IPS-NIHi7 (cell line): Measurements from ENCODE around the gene IFNK.

Source experiments
- DNase-seq: peaks from one replicate; pipeline ENCODE4 v3.0.0; 2012; ENCODE audit warnings: mixed read lengths; ENCODE audit errors: extremely low spot score

Gene IFNK

DNA sequence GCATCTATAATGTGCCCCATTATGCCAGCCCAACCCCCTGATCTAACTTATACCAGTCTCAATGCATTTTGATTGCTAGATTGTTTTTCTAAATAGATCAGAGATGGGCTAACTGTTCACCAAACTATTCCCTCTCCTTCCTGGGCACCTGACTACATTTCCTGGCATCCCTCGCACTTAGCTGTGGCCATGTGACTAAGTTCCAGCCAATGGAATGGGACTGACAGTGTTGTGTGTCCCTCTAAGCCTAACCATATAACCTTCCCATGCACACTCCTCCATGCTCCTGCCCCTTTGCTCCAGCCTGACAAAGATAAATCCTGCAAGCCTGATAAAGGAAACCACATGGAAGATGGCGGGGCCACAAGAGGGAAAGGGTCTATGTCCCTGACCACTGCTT, 12.3 kb upstream of the IFNK start:
- no peak for DNase-seq

DNA sequence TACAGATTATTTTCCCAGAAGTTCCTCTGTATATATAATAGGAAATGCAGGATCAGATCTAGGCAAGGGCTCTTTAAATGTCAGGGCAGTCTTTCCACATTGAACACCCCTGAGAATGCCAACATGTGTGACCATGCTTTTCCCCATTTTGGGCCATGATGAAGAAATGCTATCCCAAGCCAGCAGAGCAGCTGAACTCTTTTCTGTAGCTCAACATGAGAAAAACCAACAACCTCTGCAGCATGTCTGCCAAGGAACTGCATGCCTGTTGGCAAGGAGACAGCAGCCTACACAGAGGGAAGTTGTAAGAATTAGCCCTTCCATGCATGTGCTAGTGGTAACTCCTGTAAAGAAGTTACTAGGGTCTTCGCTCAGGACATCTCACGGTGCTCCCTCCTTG, 9.5 kb upstream of the IFNK start:
- DNase-seq: no peak

DNA sequence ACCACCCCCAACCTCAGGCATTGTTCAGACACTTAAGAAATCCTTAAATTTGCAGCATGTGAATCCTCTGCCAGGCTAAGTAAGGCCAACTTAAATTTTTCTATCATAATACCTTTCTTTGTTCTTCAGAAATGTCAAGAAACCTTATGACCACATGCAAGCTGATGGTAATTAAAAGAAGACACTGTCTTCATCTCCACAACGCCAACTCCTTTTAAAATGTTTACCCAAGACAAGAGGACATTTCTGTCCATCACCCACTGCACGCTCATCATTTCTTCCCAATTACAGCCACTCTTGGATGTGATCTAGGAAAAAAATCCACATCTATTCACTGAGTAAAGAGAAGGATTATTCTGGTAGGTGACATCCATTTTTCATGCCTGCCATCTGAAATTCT, 6.1 kb upstream of the IFNK start:
- no peak for DNase-seq

- no peak for DNase-seq
Measured at GRCh38 chr9:27518809-27519208, 5.3 kb upstream of the IFNK start.

DNA sequence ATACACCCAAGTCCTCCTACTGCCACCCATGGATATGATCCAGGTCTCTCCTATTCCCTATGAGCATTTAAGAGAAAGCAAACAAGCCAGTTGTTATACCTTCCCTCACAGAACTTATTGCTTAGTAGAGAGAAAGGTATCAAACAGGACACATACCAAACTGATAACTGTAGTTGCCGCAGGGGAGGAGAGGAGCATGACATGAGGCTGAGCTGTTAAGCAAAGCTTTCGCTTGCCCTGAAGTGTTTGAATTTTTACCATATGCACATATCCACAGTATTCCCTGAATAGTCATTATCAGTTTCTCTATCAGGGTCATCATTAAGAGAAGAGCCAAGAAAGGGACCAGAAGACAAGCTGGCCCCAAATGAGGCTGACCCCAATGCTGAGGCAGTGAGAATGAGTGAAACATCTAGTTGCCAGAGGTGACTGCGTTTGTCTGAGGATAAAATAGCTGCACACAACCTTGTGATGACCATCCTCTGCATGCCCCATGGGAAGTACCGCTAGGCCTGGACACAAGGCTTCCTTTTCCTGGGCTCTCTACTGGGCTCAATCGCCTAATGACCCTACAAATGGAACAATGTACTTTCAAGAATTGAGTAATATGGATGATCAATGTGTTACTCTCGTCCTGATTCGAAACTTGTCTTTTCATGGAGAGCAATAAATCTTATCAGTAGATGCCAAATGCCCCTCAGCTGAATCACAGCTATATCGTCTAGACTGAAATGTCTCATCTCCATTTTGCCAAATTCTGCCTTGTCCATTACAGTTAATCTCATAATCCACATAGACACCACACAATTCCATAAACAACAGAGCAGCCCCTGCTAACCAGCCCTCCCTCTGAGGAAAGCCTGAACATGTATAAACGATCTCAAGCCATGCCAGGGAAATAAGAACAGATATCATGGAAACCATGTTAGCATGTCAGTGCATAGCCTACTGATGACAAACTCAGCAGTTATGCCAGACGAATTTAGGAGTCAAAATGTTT, 4.3 kb upstream of the IFNK start:
- DNase-seq: no peak

- DNase-seq: no peak
Measured at GRCh38 chr9:27520986-27521385, 3.1 kb upstream of the IFNK start.

- no peak for DNase-seq
Measured at GRCh38 chr9:27523141-27523540, 949 bp upstream of the IFNK start.

- no peak for DNase-seq
Measured at GRCh38 chr9:27527702-27528075, 3.6 kb downstream of the IFNK start.

GRCh38 chr9:27528076-27528885, 4.2 kb downstream of the IFNK start:
- DNase-seq: peak; percentile 82

DNA sequence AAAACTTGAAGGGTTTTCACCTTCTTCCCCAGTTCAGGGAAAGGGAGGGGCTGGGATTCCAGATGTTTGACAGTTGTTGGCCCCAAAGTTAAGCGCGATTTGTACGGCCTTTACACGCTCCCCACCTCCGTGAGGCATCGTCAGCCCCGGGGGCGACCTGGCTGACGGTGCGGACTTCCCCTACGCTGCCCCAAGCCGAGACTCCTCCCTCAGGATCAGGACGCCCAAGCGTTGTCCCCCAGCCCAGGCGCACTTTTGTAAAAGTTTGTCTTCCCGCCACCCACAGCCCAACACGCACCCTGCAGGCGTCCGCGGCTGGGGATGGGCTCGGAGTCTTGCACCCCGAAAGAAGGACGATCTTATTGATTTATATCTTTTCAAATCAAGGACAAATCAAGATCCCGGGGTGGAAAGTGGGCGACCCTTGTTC, 4.8 kb downstream of the IFNK start:
- peak; percentile 63 for DNase-seq

DNA sequence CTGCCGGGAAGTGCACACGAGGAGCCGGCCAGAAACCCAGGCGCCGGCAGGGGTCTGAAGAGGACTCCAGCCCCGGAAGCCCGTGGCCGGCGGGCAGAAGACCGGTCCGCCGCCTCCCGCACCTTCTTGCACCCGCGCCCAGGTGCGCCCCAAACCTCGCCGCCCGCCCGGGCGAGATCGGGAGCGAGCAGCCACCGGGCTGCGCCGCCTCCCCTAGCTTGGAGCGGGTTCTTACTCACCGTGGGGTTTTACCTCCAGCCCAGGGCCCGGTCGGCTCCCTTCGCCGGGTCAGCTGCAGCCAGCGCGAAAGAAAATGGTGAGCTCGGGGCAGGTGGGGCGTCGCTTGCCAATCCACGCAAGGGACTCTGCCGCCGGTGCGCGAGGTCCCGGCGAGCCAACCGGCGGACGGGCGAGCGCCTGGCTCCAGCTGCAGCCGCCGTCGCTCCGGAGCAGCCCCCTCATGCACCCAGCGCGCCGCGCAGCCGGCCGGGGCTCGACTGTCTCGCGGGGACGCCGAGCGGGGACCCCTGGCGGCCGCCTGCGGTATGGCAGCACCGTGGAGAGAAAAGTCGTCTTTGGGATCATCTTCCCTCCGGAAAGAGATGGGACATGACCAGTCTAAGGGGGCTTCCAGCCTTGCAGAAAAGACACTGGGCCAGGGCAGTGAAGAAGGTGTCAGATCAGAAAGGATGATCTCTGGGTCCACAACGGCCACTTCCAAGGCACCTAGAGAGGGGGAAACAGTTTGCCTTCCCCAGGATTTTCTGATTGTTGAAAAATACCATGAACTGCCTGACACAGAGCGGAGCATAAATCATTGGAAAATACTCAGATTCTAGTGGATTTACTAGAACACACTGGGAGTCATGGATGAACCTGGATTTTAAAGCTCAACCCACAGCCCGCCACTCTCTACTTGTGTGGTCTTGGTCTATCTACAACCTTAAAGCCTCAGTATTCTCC, 5.5 kb downstream of the IFNK start, which contains the start of gene MOB3B:
MOB3B (minus strand) TSS at position 499 of the 963 bp plus-strand sequence. CDS start 74,264 bp downstream, outside the sequence.
- peak; percentile 83 for DNase-seq

- DNase-seq: no peak
Measured at GRCh38 chr9:27530915-27531755, 7.0 kb downstream of the IFNK start.

DNA sequence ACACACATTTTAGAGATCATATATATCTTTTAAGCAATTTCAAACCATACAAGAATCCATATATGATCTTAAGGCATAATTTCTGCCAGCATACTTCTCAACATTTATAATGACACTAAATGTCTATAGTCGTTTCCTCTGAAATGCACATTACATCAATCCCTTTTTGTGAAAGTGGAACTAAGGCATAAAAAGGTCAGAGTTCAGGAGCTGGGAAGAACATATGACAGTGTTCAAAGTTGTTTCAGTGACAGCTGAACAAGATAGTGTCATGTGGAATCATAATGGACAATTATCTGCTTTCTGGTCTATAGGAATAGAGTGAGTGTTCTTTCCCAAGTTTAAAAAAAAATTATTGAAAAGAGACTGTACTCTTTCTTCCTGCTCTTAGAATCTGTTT, 8.0 kb downstream of the IFNK start:
- DNase-seq: no peak

- DNase-seq: no peak
Measured at GRCh38 chr9:27533311-27533710, 9.2 kb downstream of the IFNK start.

GRCh38 chr9:27534131-27534530, 10.0 kb downstream of the IFNK start:
- no peak for DNase-seq

GRCh38 chr9:27534658-27535209, 10.6 kb downstream of the IFNK start:
- no peak for DNase-seq

GRCh38 chr9:27535701-27536118, 11.6 kb downstream of the IFNK start:
- peak; percentile 72 for DNase-seq

- DNase-seq: no peak
Measured at GRCh38 chr9:27536168-27536567, 12.1 kb downstream of the IFNK start.

GRCh38 chr9:27537027-27537435, 12.9 kb downstream of the IFNK start:
- no peak for DNase-seq

DNA sequence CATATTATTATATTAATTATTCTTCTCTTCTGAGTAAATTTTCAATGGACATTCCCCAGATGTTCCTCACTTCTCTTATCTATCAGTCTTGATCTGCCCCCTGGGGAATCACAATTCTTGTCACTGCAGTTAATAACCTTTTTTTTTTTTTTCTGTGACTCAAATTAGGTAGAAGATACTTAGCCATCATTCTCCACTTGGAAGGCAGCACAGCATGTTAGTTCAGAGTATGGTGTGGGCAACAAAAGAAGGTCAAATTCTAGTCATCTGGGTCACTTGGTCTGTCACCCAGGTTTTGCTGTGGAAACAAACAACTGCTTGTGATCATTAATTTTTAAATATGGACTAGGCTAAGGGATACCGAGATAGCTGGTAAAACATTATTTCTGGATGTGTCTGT, 13.7 kb downstream of the IFNK start:
- no peak for DNase-seq
